ENCODE measurements around the gene CTBP1. TPM values are rescaled to one million over a fixed set of nuclear protein-coding genes. Genes with fewer than 3 reads are reported as not detected.

CTBP1 gene
- total RNA-seq, 1 experiment from 2014 or later, result 187 TPM

- intact Hi-C loops (cut with micrococcal nuclease; ENCODE audit: unreplicated experiment), result no loop called here
- Histone ChIP-seq H3K4me1 (ENCODE audit: insufficient read depth, low read length, poor library complexity, severe bottlenecking) (no peaks in the 10 kb centered on the region), H3K27ac (ENCODE audit: low read depth, low read length, poor library complexity, severe bottlenecking) (no peak overlapping the region), H3K9me3 (ENCODE audit: low read depth, low read length, poor library complexity, severe bottlenecking) (no peaks in the 10 kb centered on the region), H3K36me3 (ENCODE audit: insufficient read depth, low read length, poor library complexity, severe bottlenecking) (no peaks in the 10 kb centered on the region), H3K4me3 (ENCODE audit: low read depth, low read length, poor library complexity, severe bottlenecking) (no peak overlapping the region), H3K27me3 (replicated peaks; ENCODE audit: insufficient read depth, low read depth, low read length, poor library complexity) (no peaks in the 10 kb centered on the region)
- no peak for DNase-seq (ENCODE audit: low spot score)
- ChIA-PET CTCF (no interaction called here), POLR2A (ENCODE audit: low non-redundant PET) (no interaction called here)
- TF ChIP-seq CTCF (conservative IDR thresholded peaks at IDR 0.05; ENCODE audit: low read depth, low read length), result no peak
- TF ChIP-seq EZH2 (IDR thresholded peaks at IDR 0.05; ENCODE audit: borderline replicate concordance, low read depth, low read length, poor library complexity, severe bottlenecking), result no peak
- no TSS peak for BruUV-seq (replicated peaks)
These were observed 43.9 kb downstream of the CTBP1 start for GRCh38 chr4:1204828-1205585.

- Histone ChIP-seq H3K4me3 (ENCODE audit: low read depth, low read length, poor library complexity, severe bottlenecking) (no peak overlapping the region), H3K36me3 (ENCODE audit: insufficient read depth, low read length, poor library complexity, severe bottlenecking) (no peaks in the 10 kb centered on the region), H3K4me1 (ENCODE audit: insufficient read depth, low read length, poor library complexity, severe bottlenecking) (no peaks in the 10 kb centered on the region), H3K9me3 (ENCODE audit: low read depth, low read length, poor library complexity, severe bottlenecking) (no peaks in the 10 kb centered on the region), H3K27ac (ENCODE audit: low read depth, low read length, poor library complexity, severe bottlenecking) (no peak overlapping the region), H3K27me3 (replicated peaks; ENCODE audit: insufficient read depth, low read depth, low read length, poor library complexity) (no peaks in the 10 kb centered on the region)
- TF ChIP-seq EZH2 (IDR thresholded peaks at IDR 0.05; ENCODE audit: borderline replicate concordance, low read depth, low read length, poor library complexity, severe bottlenecking) (no peak), CTCF (conservative IDR thresholded peaks at IDR 0.05; ENCODE audit: low read depth, low read length) (no peak)
- no peak for DNase-seq (ENCODE audit: low spot score)
- no TSS peak for BruUV-seq (replicated peaks)
- intact Hi-C loops (cut with micrococcal nuclease; ENCODE audit: unreplicated experiment), result no loop called here
- ChIA-PET POLR2A (ENCODE audit: low non-redundant PET) (no interaction called here), CTCF (no interaction called here)
These were observed 44.6 kb downstream of the CTBP1 start for GRCh38 chr4:1204286-1204827.

- intact Hi-C loops (cut with micrococcal nuclease; ENCODE audit: unreplicated experiment), result no loop called here
- Histone ChIP-seq H3K4me3 (ENCODE audit: low read depth, low read length, poor library complexity, severe bottlenecking) (no peak overlapping the region), H3K4me1 (ENCODE audit: insufficient read depth, low read length, poor library complexity, severe bottlenecking) (no peaks in the 10 kb centered on the region), H3K36me3 (ENCODE audit: insufficient read depth, low read length, poor library complexity, severe bottlenecking) (no peaks in the 10 kb centered on the region), H3K9me3 (ENCODE audit: low read depth, low read length, poor library complexity, severe bottlenecking) (no peaks in the 10 kb centered on the region), H3K27ac (ENCODE audit: low read depth, low read length, poor library complexity, severe bottlenecking) (no peak overlapping the region), H3K27me3 (replicated peaks; ENCODE audit: insufficient read depth, low read depth, low read length, poor library complexity) (no peaks in the 10 kb centered on the region)
- no TSS peak for BruUV-seq (replicated peaks)
- CTCF ChIA-PET, result no interaction called here
- DNase-seq (ENCODE audit: low spot score), result no peak
- POLR2A ChIA-PET (ENCODE audit: low non-redundant PET), result no interaction called here
- TF ChIP-seq CTCF (conservative IDR thresholded peaks at IDR 0.05; ENCODE audit: low read depth, low read length) (no peak), EZH2 (IDR thresholded peaks at IDR 0.05; ENCODE audit: borderline replicate concordance, low read depth, low read length, poor library complexity, severe bottlenecking) (no peak)
These were observed 45.8 kb downstream of the CTBP1 start for GRCh38 chr4:1203026-1203616.

Data from A673 (cell line).